Neural progenitor cell (in vitro differentiated cells): ENCODE data around the gene STXBP4. TPM values are rescaled to one million over a fixed set of nuclear protein-coding genes. Genes with fewer than 3 reads are reported as not detected.

ENCODE experiments used
- DNase-seq: peaks from one replicate; pipeline ENCODE4 v3.0.0-alpha.2; 2016; ENCODE audit warnings: low spot score
- H2AFZ ChIP-seq: fragments of 200-600 bp; sonication (generic); replicated peaks from 2 replicates; pipeline ENCODE4 v1.6.1; 2016; ENCODE audit warnings: antibody characterized with exemption
- H3F3A ChIP-seq: fragments of 200-600 bp; sonication (generic); 2 replicates; pipeline ENCODE4 v1.6.1; 2016; ENCODE audit warnings: antibody characterized with exemption, low read depth
- H3K27ac ChIP-seq: fragments of 200-600 bp; sonication (generic); 2 replicates; pipeline ENCODE4 v1.5.1; 2016; ENCODE audit warnings: mild to moderate bottlenecking
- H3K27me3 ChIP-seq: fragments of 200-600 bp; sonication (generic); 2 replicates; pipeline ENCODE4 v1.6.1; 2016; ENCODE audit warnings: mild to moderate bottlenecking, moderate library complexity
- H3K36me3 ChIP-seq: fragments of 200-600 bp; sonication (generic); 2 replicates; pipeline ENCODE4 v1.5.1; 2016
- H3K4me1 ChIP-seq: fragments of 200-600 bp; sonication (generic); 2 replicates; pipeline ENCODE4 v1.6.1; 2016; ENCODE audit warnings: mixed run types
- H3K4me2 ChIP-seq: fragments of 200-600 bp; sonication (generic); 2 replicates; pipeline ENCODE4 v1.6.1; 2016
- H3K4me3 ChIP-seq: fragments of 200-600 bp; sonication (generic); 2 replicates; pipeline ENCODE4 v1.5.1; 2016
- H3K79me2 ChIP-seq: fragments of 200-600 bp; sonication (generic); 2 replicates; pipeline ENCODE4 v1.6.1; 2016; ENCODE audit warnings: low read depth
- H3K9ac ChIP-seq: fragments of 200-600 bp; sonication (generic); 2 replicates; pipeline ENCODE4 v1.6.1; 2016
- H3K9me3 ChIP-seq: fragments of 200-600 bp; sonication (generic); 2 replicates; pipeline ENCODE4 v1.5.1; 2016; ENCODE audit warnings: low read depth
- H4K20me1 ChIP-seq: fragments of 200-600 bp; sonication (generic); 2 replicates; pipeline ENCODE4 v1.6.1; 2016; ENCODE audit warnings: low read depth
- H3K27ac Mint-ChIP-seq: 3 replicates; pipeline ENCODE4 v1.8.0; 2021; ENCODE audit warnings: mixed read lengths
- H3K27me3 Mint-ChIP-seq: 2 replicates; pipeline ENCODE4 v1.8.0; 2022; ENCODE audit warnings: low read depth, mild to moderate bottlenecking, inconsistent platforms, moderate library complexity, mixed read lengths; ENCODE audit not compliant: insufficient read depth
- H3K36me3 Mint-ChIP-seq: 3 replicates; pipeline ENCODE4 v1.8.0; 2021; ENCODE audit warnings: mixed read lengths
- H3K4me1 Mint-ChIP-seq: 3 replicates; pipeline ENCODE4 v1.8.0; 2021; ENCODE audit warnings: mixed read lengths
- H3K4me3 Mint-ChIP-seq: 3 replicates; pipeline ENCODE4 v1.8.0; 2021; ENCODE audit warnings: mild to moderate bottlenecking, moderate library complexity, mixed read lengths
- H3K9me3 Mint-ChIP-seq: 3 replicates; pipeline ENCODE4 v1.8.0; 2020; ENCODE audit warnings: mixed read lengths
- CTCF ChIP-seq: fragments of 200-600 bp; sonication (generic); IDR thresholded peaks from 2 replicates; pipeline ENCODE4 v1.5.1; 2017; ENCODE audit warnings: antibody characterized with exemption, mild to moderate bottlenecking
- EZH2 ChIP-seq: fragments of 200-600 bp; sonication (generic); IDR thresholded peaks from 2 replicates; pipeline ENCODE4 v1.6.1; 2017; ENCODE audit warnings: antibody characterized with exemption, mild to moderate bottlenecking, moderate library complexity
- EZH2phosphoT487 ChIP-seq: fragments of 200-600 bp; sonication (generic); IDR thresholded peaks from 2 replicates; pipeline ENCODE4 v1.6.1; 2017; ENCODE audit warnings: antibody characterized with exemption
- total RNA-seq: library from RNA; depleted of rRNA; stranded (reverse); fragments of >200 nt; gene quantifications from 2 replicates; pipeline ENCODE4 v1.2.3, GENCODE V29; 2015; ENCODE audit warnings: low replicate concordance

Gene STXBP4
- total RNA-seq, 1 donor from 2014 or later: 111 TPM

DNA sequence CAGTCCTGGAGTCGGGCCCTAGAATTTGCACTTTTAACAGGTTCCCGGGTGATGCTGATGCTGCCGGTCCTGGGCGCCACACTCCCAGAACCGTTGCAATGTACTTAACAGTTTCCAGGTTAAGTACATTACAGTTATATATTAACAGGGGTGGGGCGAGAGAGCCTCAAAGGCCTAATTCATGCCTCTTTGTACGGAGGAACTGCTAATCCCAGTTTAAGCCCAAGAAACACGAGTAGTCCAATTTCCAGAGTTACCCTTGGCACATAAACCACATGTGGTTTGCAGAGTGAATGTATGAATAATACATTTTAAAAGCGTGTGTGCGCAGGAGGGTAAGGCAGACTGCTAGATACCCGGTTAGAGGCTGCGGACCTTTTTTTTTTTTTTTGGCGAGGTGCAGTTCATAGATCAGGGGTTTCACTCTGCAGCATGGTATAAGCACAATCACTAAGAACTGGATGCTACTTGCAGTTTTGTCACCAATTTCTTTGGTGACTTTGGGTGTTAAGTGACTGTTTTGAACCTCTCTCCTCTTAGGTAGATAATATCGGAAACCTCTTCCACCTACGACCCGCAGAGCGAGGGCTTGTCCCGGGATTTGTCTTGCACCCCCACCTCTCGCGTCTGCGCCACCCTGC is 824 bp upstream of the STXBP4 start:
- Histone ChIP-seq H3K27me3 (no peaks in the 10 kb centered on the region), H3F3A (no peaks in the 10 kb centered on the region), H3K4me3 (peak overlapping the region; percentile 90), H3K27ac (peak overlapping the region; percentile 53), H3K4me1 (peaks cover 12% of the 10 kb centered on the region), H2AFZ (peak overlapping the region; percentile 68), H3K9me3 (no peaks in the 10 kb centered on the region), H3K36me3 (peaks cover 14% of the 10 kb centered on the region), H3K79me2 (peaks cover 79% of the 10 kb centered on the region), H3K9ac (peak overlapping the region; percentile 83), H3K4me2 (peak overlapping the region; percentile 96), H4K20me1 (no peaks in the 10 kb centered on the region)
- H3K36me3 Mint-ChIP-seq: peaks cover 10% of the 10 kb centered on the region
- H3K9me3 Mint-ChIP-seq: no peaks in the 10 kb centered on the region
- TF ChIP-seq EZH2 (no peak), CTCF (no peak), EZH2phosphoT487 (no peak)
- H3K27ac Mint-ChIP-seq: no peak overlapping the region
- H3K4me1 Mint-ChIP-seq: peaks cover 17% of the 10 kb centered on the region
- peak; percentile 18 for DNase-seq
- no peak overlapping the region for H3K4me3 Mint-ChIP-seq
- no peaks in the 10 kb centered on the region for H3K27me3 Mint-ChIP-seq

DNA sequence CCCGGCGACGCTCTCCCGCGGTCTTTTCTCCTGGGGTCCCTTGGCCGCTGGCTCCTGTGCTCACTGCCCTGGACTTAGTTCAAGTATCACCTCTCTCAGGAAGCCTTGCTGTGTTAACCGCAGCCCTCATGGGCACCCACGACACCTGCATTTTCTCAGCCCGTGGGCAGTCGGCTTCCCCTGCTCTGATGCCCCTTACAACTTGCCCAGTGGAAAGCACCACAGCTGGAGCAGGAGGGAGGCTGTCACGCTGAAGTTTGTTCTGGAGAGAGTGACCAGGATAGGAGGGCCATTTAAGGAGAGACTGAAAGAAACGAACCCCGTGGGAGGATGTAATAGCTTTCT is 395 bp downstream of the STXBP4 start:
- Histone ChIP-seq H3K79me2 (peaks cover 91% of the 10 kb centered on the region), H3K4me3 (peak overlapping the region; percentile 90), H4K20me1 (no peaks in the 10 kb centered on the region), H3K27ac (peak overlapping the region; percentile 34), H3K27me3 (no peaks in the 10 kb centered on the region), H3K4me2 (peak overlapping the region; percentile 96), H3F3A (no peaks in the 10 kb centered on the region), H3K9me3 (no peaks in the 10 kb centered on the region), H3K4me1 (peaks cover 12% of the 10 kb centered on the region), H2AFZ (peak overlapping the region; percentile 68), H3K36me3 (peaks cover 6% of the 10 kb centered on the region), H3K9ac (peak overlapping the region; percentile 83)
- H3K4me3 Mint-ChIP-seq: no peak overlapping the region
- DNase-seq: no peak
- TF ChIP-seq EZH2 (no peak), CTCF (no peak), EZH2phosphoT487 (no peak)
- no peaks in the 10 kb centered on the region for H3K27me3 Mint-ChIP-seq
- H3K4me1 Mint-ChIP-seq: peaks cover 17% of the 10 kb centered on the region
- peaks cover 2% of the 10 kb centered on the region for H3K9me3 Mint-ChIP-seq
- H3K27ac Mint-ChIP-seq: no peak overlapping the region
- H3K36me3 Mint-ChIP-seq: peaks cover 10% of the 10 kb centered on the region

- H3K27me3 ChIP-seq: no peaks in the 10 kb centered on the region
- H4K20me1 ChIP-seq: no peaks in the 10 kb centered on the region
- H3K4me3 ChIP-seq: peak overlapping the region; percentile 90
- H2AFZ ChIP-seq: no peak overlapping the region
- H3K36me3 Mint-ChIP-seq: peaks cover 8% of the 10 kb centered on the region
- H3K9me3 ChIP-seq: no peaks in the 10 kb centered on the region
- no peak overlapping the region for H3K27ac ChIP-seq
- no peak overlapping the region for H3K4me3 Mint-ChIP-seq
- H3K4me2 ChIP-seq: peak overlapping the region; percentile 96
- H3K27ac Mint-ChIP-seq: no peak overlapping the region
- TF ChIP-seq EZH2: no peak
- TF ChIP-seq CTCF: no peak
- TF ChIP-seq EZH2phosphoT487: no peak
- H3K79me2 ChIP-seq: peaks cover 96% of the 10 kb centered on the region
- H3K36me3 ChIP-seq: no peaks in the 10 kb centered on the region
- H3K9ac ChIP-seq: peak overlapping the region; percentile 83
- peaks cover 17% of the 10 kb centered on the region for H3K4me1 Mint-ChIP-seq
- H3F3A ChIP-seq: no peaks in the 10 kb centered on the region
- no peaks in the 10 kb centered on the region for H3K27me3 Mint-ChIP-seq
- DNase-seq: no peak
- H3K4me1 ChIP-seq: peaks cover 12% of the 10 kb centered on the region
- H3K9me3 Mint-ChIP-seq: peaks cover 5% of the 10 kb centered on the region
These were observed 1.4 kb downstream of the STXBP4 start for GRCh38 chr17:54969658-54970572.
